ENCODE results near the gene OR52E8. TPM values are rescaled to one million over a fixed set of nuclear protein-coding genes. Genes with fewer than 3 reads are reported as not detected.
A peak's percentile ranks its signal among the peaks of the same experiment; 100 is the strongest.

The OR52E8 gene
- total RNA-seq, 2 donors from 2014 or later, result not detected

- ATAC-seq (replicated peaks), result no peak
- no peaks in the 10 kb centered on the region for H3K4me1 Mint-ChIP-seq
- H3K36me3 Mint-ChIP-seq (ENCODE audit: low read depth), result no peaks in the 10 kb centered on the region
- H3K27ac Mint-ChIP-seq, result no peak overlapping the region
- peaks cover 3% of the 10 kb centered on the region for H3K27me3 Mint-ChIP-seq
- H3K4me3 Mint-ChIP-seq, result no peak overlapping the region
- no peaks in the 10 kb centered on the region for H3K9me3 Mint-ChIP-seq
These were observed 26.2 kb downstream of the OR52E8 start for GRCh38 chr11:5831196-5831829.

- Mint-ChIP-seq H3K4me3 (peak overlapping the region; percentile 68), H3K27ac (peak overlapping the region; percentile 73), H3K36me3 (ENCODE audit: low read depth) (no peaks in the 10 kb centered on the region), H3K4me1 (peaks cover 7% of the 10 kb centered on the region), H3K27me3 (peaks cover 4% of the 10 kb centered on the region), H3K9me3 (no peaks in the 10 kb centered on the region)
- ATAC-seq (replicated peaks), result no peak
These were observed 39.1 kb downstream of the OR52E8 start for GRCh38 chr11:5818245-5818886.

DNA sequence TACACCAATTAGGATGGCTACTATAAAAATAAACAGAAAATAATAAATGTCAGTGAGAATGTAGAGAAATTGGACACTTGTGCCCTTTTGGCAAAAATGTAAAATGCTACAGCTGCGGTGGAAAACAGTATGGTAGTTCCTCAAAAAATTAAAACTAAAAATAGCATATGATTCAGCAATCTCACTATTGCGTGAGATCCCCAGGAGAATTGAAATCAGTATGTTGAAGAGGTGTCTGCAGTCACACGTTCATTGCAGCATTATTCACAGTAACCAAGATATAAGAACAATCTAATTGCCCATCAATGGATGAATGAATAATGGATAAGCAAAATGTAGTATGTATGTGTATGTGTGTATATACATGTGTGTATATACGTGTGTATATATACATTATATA is 42.0 kb downstream of the OR52E8 start:
- Mint-ChIP-seq H3K4me1 (peaks cover 7% of the 10 kb centered on the region), H3K36me3 (ENCODE audit: low read depth) (no peaks in the 10 kb centered on the region), H3K4me3 (no peak overlapping the region), H3K27ac (no peak overlapping the region), H3K27me3 (peaks cover under 1% of the 10 kb centered on the region), H3K9me3 (no peaks in the 10 kb centered on the region)
- no peak for ATAC-seq (replicated peaks)

- H3K27ac Mint-ChIP-seq, result no peak overlapping the region
These were observed 47.3 kb downstream of the OR52E8 start for GRCh38 chr11:5809905-5810795.

DNA sequence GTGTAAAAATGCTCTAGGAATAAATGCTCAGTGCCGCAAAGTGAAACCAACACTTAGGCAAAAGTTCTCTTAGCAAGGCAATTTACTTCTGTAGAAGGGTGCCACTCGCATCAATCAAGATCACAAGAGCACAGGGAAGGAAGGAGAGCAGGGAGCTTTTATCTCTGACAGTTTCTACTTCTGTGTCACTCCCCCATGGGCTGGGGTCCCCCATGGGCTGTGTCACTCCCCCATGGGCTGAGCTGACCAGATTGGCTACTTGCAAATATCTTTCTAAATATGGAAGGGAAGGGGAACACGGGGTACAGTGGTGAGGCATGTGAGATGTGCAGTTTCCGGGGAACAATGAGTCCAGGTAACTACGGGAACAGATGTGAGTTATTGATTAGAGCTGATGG is 48.4 kb downstream of the OR52E8 start:
- no peaks in the 10 kb centered on the region for H3K36me3 Mint-ChIP-seq (ENCODE audit: low read depth)
- peak overlapping the region; percentile 89 for H3K4me3 Mint-ChIP-seq
- ATAC-seq (replicated peaks), result peak; percentile 55
- H3K9me3 Mint-ChIP-seq, result no peaks in the 10 kb centered on the region
- H3K4me1 Mint-ChIP-seq, result peaks cover 6% of the 10 kb centered on the region
- H3K27me3 Mint-ChIP-seq, result peaks cover 19% of the 10 kb centered on the region
- H3K27ac Mint-ChIP-seq, result peak overlapping the region; percentile 62

More at GRCh38 chr11:5809905-5810795, 47.3 kb downstream of the OR52E8 start:
- Mint-ChIP-seq H3K4me3 (peak overlapping the region; percentile 89), H3K9me3 (no peaks in the 10 kb centered on the region), H3K4me1 (peaks cover 6% of the 10 kb centered on the region), H3K27me3 (peaks cover 15% of the 10 kb centered on the region), H3K36me3 (ENCODE audit: low read depth) (no peaks in the 10 kb centered on the region)
- ATAC-seq (replicated peaks), result no peak

DNA sequence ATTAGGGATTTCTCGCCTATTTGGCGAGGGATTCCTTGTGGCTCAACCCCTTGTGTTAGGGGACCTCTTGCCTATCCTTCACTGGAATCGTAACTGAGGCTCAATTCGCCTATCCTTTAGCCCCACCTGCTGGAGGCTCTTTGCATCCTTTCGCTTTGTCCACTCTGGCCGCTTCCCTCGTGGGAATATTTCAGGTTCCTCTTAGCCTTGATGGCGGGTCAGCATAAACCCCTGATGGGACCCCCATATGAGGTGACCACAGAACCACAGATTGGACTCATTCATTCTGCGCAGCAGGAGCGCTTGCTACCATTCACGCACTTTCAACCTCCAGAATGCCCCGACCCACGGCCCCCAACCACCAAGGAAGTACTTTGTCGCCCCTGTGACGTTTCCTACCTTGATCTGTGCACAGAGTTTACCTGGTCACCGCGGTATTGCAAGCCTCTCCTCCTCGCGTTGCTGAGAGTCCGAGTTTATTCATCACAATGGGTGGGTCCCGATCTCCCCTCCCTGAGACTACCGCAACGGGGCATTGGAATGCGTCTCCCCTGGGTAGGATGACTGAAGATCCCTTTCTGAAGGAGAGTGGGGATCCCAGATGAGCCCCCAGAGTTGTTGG is 48.9 kb downstream of the OR52E8 start, which contains the start of gene OR52N2:
OR52N2 (plus strand) TSS at position 425 of the 622 bp plus-strand sequence. CDS start 11,412 bp downstream, outside the sequence.
- Mint-ChIP-seq H3K36me3 (ENCODE audit: low read depth) (no peaks in the 10 kb centered on the region), H3K4me1 (peaks cover 6% of the 10 kb centered on the region), H3K9me3 (no peaks in the 10 kb centered on the region), H3K27ac (peak within 1 kb of the TSS; percentile 62), H3K4me3 (peak within 1 kb of the TSS; percentile 89), H3K27me3 (peaks cover 20% of the 10 kb centered on the region)
- ATAC-seq (replicated peaks), result peak; percentile 94

GRCh38 chr11:5807580-5807979 is 49.9 kb downstream of the OR52E8 start:
- H3K36me3 Mint-ChIP-seq (ENCODE audit: low read depth), result no peaks in the 10 kb centered on the region
- ATAC-seq (replicated peaks), result no peak
- H3K27ac Mint-ChIP-seq, result no peak overlapping the region
- H3K9me3 Mint-ChIP-seq, result peaks cover 5% of the 10 kb centered on the region
- peaks cover 6% of the 10 kb centered on the region for H3K4me1 Mint-ChIP-seq
- H3K27me3 Mint-ChIP-seq, result peaks cover 26% of the 10 kb centered on the region
- H3K4me3 Mint-ChIP-seq, result peak overlapping the region; percentile 89

Other genes with a start within 250 kb of the OR52E8 start
- 1 to 10 TPM; 6.7 to 7.1 TPM for gene TRIM34, start 232.7 kb downstream of the OR52E8 start, total RNA-seq
- gene TRIM5, start 172.6 kb downstream of the OR52E8 start, total RNA-seq, result 10 to 100 TPM; 11.4 to 18.8 TPM
- gene TRIM22, start 167.9 kb downstream of the OR52E8 start, total RNA-seq, result 100 to 1,000 TPM in 1 of 2 donors, 10 to 100 TPM in 1; 91.0 to 159 TPM
- gene OR56B1, start 121.2 kb downstream of the OR52E8 start, total RNA-seq, result under 1 TPM in 1 of 2 donors, not detected in 1; 0.29 TPM
- 1 to 10 TPM in 1 of 2 donors, under 1 TPM in 1; 0.26 to 1.8 TPM for gene OR52N4, start 103.4 kb downstream of the OR52E8 start, total RNA-seq
- not detected for gene OR52N5, start 74.3 kb downstream of the OR52E8 start, total RNA-seq
- under 1 TPM in 1 of 2 donors, not detected in 1; 0.09 TPM for gene OR52N1, start 66.4 kb downstream of the OR52E8 start, total RNA-seq
- gene OR52N2, start 48.8 kb downstream of the OR52E8 start, total RNA-seq, result not detected
- not detected for gene OR52E6, start 15.8 kb downstream of the OR52E8 start, total RNA-seq
- not detected for gene OR52E4, start 22.9 kb upstream of the OR52E8 start, total RNA-seq
- not detected for gene OR52E5, start 35.5 kb upstream of the OR52E8 start, total RNA-seq
- not detected for gene OR56A3, start 84.6 kb upstream of the OR52E8 start, total RNA-seq
- not detected for gene OR56A5, start 110.8 kb upstream of the OR52E8 start, total RNA-seq
- gene OR52L1, start 129.3 kb upstream of the OR52E8 start, total RNA-seq, result not detected
- not detected for gene OR56A4, start 149.3 kb upstream of the OR52E8 start, total RNA-seq
- not detected for gene OR56A1, start 173.1 kb upstream of the OR52E8 start, total RNA-seq
- not detected for gene OR56B4, start 250.0 kb upstream of the OR52E8 start, total RNA-seq

Data from activated T-helper 17 cell treated with anti-CD3 and anti-CD28 coated beads, Interleukin-2, amount 50 U/mL, for 72 hours (primary cell).